HUES64 (cell line): Measurements from ENCODE around the gene AMOTL2.

Experiments used
- H3K27ac ChIP-seq: 2 replicates; pipeline ENCODE4 v1.7.0; 2013; ENCODE audit warnings: low read depth, low read length, inconsistent platforms
- H3K27me3 ChIP-seq: 2 replicates; pipeline ENCODE4 v1.6.1; 2013; ENCODE audit warnings: mild to moderate bottlenecking, low read length; ENCODE audit not compliant: insufficient read depth
- H3K36me3 ChIP-seq: 2 replicates; pipeline ENCODE4 v1.6.1; 2013; ENCODE audit warnings: mild to moderate bottlenecking, low read length; ENCODE audit not compliant: insufficient read depth
- H3K4me1 ChIP-seq: 2 replicates; pipeline ENCODE4 v1.6.1; 2013; ENCODE audit warnings: mild to moderate bottlenecking, low read length, moderate library complexity; ENCODE audit not compliant: insufficient read depth
- H3K4me3 ChIP-seq: 2 replicates; pipeline ENCODE4 v1.5.1; 2013; ENCODE audit warnings: mild to moderate bottlenecking, low read length, moderate library complexity
- H3K9ac ChIP-seq: 2 replicates; pipeline ENCODE4 v1.6.1; 2013; ENCODE audit warnings: mild to moderate bottlenecking, low read depth, low read length
- H3K9me3 ChIP-seq: 2 replicates; pipeline ENCODE4 v1.6.1; 2013; ENCODE audit warnings: low read depth, low read length; ENCODE audit not compliant: insufficient read depth
- WGBS: fragments of 150-250, 120-280 bp; methylation state at CpG from one replicate; pipeline ENCODE4 v1.1.7; 2013; ENCODE audit warnings: missing lambda C conversion rate; 5-methylcytosine and 5-hydroxymethylcytosine counted together

AMOTL2 gene

GRCh38 chr3:134330883-134331810 lies 43.1 kb downstream of the AMOTL2 start:
- Histone ChIP-seq H3K36me3 (no peaks in the 10 kb centered on the region), H3K4me3 (no peak overlapping the region), H3K27ac (peak overlapping the region; percentile 64), H3K9ac (no peak overlapping the region), H3K27me3 (no peaks in the 10 kb centered on the region), H3K9me3 (no peaks in the 10 kb centered on the region), H3K4me1 (peaks cover 68% of the 10 kb centered on the region)
- 84% methylated on average over 6 of the region's 6 CpGs for WGBS

- WGBS = 70% methylated on average over 1 of the region's 1 CpG
- Histone ChIP-seq H3K36me3 (no peaks in the 10 kb centered on the region), H3K9ac (no peak overlapping the region), H3K4me3 (no peak overlapping the region), H3K27me3 (no peaks in the 10 kb centered on the region), H3K9me3 (no peaks in the 10 kb centered on the region), H3K4me1 (peaks cover 60% of the 10 kb centered on the region), H3K27ac (no peak overlapping the region)
Observed at GRCh38 chr3:134328846-134329245, 45.4 kb downstream of the AMOTL2 start.

- no peak overlapping the region for H3K27ac ChIP-seq
- H3K4me1 ChIP-seq = peaks cover 54% of the 10 kb centered on the region
- no peaks in the 10 kb centered on the region for H3K36me3 ChIP-seq
- H3K9ac ChIP-seq = no peak overlapping the region
- H3K4me3 ChIP-seq = no peak overlapping the region
- 81% methylated on average over 6 of the region's 6 CpGs for WGBS
- H3K27me3 ChIP-seq = no peaks in the 10 kb centered on the region
- no peaks in the 10 kb centered on the region for H3K9me3 ChIP-seq
Observed at GRCh38 chr3:134328147-134328591, 46.1 kb downstream of the AMOTL2 start.

- whole genome bisulfite sequencing = 73% methylated on average over 3 of the region's 4 CpGs
- Histone ChIP-seq H3K9me3 (no peaks in the 10 kb centered on the region), H3K27ac (peak overlapping the region; percentile 77), H3K9ac (peak overlapping the region; percentile 52; the same call in 1 of the 2 replicates), H3K4me1 (peaks cover 52% of the 10 kb centered on the region), H3K27me3 (no peaks in the 10 kb centered on the region), H3K36me3 (no peaks in the 10 kb centered on the region), H3K4me3 (no peak overlapping the region)
Observed at GRCh38 chr3:134327594-134327975, 46.7 kb downstream of the AMOTL2 start.

GRCh38 chr3:134326760-134327593 lies 47.3 kb downstream of the AMOTL2 start:
- WGBS = 56% methylated on average over 10 of the region's 10 CpGs
- H3K27me3 ChIP-seq = no peaks in the 10 kb centered on the region
- no peaks in the 10 kb centered on the region for H3K9me3 ChIP-seq
- no peaks in the 10 kb centered on the region for H3K36me3 ChIP-seq
- peaks cover 48% of the 10 kb centered on the region for H3K4me1 ChIP-seq
- no peak overlapping the region for H3K4me3 ChIP-seq
- peak overlapping the region; percentile 52; the same call in 1 of the 2 replicates for H3K9ac ChIP-seq
- H3K27ac ChIP-seq = peak overlapping the region; percentile 77

GRCh38 chr3:134326126-134326525 lies 48.1 kb downstream of the AMOTL2 start:
- peak overlapping the region; percentile 77 for H3K27ac ChIP-seq
- no peaks in the 10 kb centered on the region for H3K9me3 ChIP-seq
- 79% methylated on average over 11 of the region's 11 CpGs for WGBS
- H3K4me1 ChIP-seq = peaks cover 39% of the 10 kb centered on the region
- H3K27me3 ChIP-seq = no peaks in the 10 kb centered on the region
- H3K9ac ChIP-seq = no peak overlapping the region; the same call in 1 of the 2 replicates
- H3K4me3 ChIP-seq = no peak overlapping the region
- H3K36me3 ChIP-seq = no peaks in the 10 kb centered on the region

- Histone ChIP-seq H3K27me3 (no peaks in the 10 kb centered on the region), H3K4me3 (no peak overlapping the region), H3K9ac (no peak overlapping the region; the same call in 1 of the 2 replicates), H3K4me1 (peaks cover 37% of the 10 kb centered on the region), H3K36me3 (no peaks in the 10 kb centered on the region), H3K9me3 (no peaks in the 10 kb centered on the region), H3K27ac (peak overlapping the region; percentile 77)
- 83% methylated on average over 5 of the region's 5 CpGs for WGBS
Observed at GRCh38 chr3:134325706-134326105, 48.5 kb downstream of the AMOTL2 start.

GRCh38 chr3:134325061-134325705 lies 49.1 kb downstream of the AMOTL2 start:
- H3K27me3 ChIP-seq = no peaks in the 10 kb centered on the region
- whole genome bisulfite sequencing = 95% methylated on average over 1 of the region's 1 CpG
- no peak overlapping the region for H3K4me3 ChIP-seq
- no peak overlapping the region for H3K9ac ChIP-seq
- H3K9me3 ChIP-seq = no peaks in the 10 kb centered on the region
- H3K27ac ChIP-seq = no peak overlapping the region
- no peaks in the 10 kb centered on the region for H3K36me3 ChIP-seq
- peaks cover 36% of the 10 kb centered on the region for H3K4me1 ChIP-seq

GRCh38 chr3:134323966-134324962 lies 50.0 kb downstream of the AMOTL2 start:
- peaks cover 36% of the 10 kb centered on the region for H3K4me1 ChIP-seq
- H3K4me3 ChIP-seq = no peak overlapping the region
- no peaks in the 10 kb centered on the region for H3K27me3 ChIP-seq
- H3K9ac ChIP-seq = no peak overlapping the region
- no peaks in the 10 kb centered on the region for H3K9me3 ChIP-seq
- H3K36me3 ChIP-seq = no peaks in the 10 kb centered on the region
- 94% methylated on average over 10 of the region's 10 CpGs for WGBS
- no peak overlapping the region for H3K27ac ChIP-seq

- Histone ChIP-seq H3K27me3 (no peaks in the 10 kb centered on the region), H3K9ac (no peak overlapping the region), H3K4me3 (no peak overlapping the region), H3K9me3 (no peaks in the 10 kb centered on the region), H3K27ac (no peak overlapping the region), H3K4me1 (peaks cover 22% of the 10 kb centered on the region), H3K36me3 (no peaks in the 10 kb centered on the region)
- no CpG with 5 or more reads among the region's 1 CpG for WGBS
Observed at GRCh38 chr3:134322286-134322685, 52.0 kb downstream of the AMOTL2 start.
